Measurements from ENCODE around the gene GCN1.

- no peak for TF ChIP-seq CTCF (IDR thresholded peaks at IDR 0.05; ENCODE audit: low read depth, low read length)
- TF ChIP-seq EZH2phosphoT487 (IDR thresholded peaks at IDR 0.05; ENCODE audit: low read depth), result no peak
Observed at GRCh38 chr12:120148011-120148410, 46.5 kb downstream of the GCN1 start.

All from OCI-LY3 (cell line).